ENCODE measurements around the gene WWC1.

Gene WWC1

DNA sequence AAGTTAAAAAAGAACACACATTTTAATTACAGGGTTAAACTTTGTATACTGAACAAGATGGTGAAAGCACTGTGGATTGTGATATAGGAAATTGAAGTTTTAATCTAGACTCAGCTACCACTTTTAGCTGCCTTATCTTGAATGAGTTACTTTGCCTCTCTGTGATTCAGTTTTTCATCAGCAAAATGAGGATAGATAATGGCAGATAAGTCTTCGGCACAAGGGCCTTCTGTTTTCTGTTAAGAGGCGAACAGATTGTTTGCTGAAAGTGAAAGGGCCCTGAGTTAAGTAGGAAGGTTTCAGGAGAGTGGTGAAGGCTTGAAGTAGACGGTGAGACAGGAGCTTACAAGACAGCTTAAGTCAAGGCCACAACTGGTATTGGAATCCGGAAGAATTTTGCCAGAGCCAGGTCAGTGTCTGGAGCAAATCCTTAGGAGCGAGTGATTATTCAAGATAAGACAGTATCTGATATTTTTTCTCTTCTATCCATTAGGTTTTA is 202.7 kb downstream of the WWC1 start:
- DNase-seq (ENCODE audit: low spot score): no peak

GRCh38 chr5:168502563-168503237 is 211.3 kb downstream of the WWC1 start:
- no peak for DNase-seq (ENCODE audit: low spot score)

DNA sequence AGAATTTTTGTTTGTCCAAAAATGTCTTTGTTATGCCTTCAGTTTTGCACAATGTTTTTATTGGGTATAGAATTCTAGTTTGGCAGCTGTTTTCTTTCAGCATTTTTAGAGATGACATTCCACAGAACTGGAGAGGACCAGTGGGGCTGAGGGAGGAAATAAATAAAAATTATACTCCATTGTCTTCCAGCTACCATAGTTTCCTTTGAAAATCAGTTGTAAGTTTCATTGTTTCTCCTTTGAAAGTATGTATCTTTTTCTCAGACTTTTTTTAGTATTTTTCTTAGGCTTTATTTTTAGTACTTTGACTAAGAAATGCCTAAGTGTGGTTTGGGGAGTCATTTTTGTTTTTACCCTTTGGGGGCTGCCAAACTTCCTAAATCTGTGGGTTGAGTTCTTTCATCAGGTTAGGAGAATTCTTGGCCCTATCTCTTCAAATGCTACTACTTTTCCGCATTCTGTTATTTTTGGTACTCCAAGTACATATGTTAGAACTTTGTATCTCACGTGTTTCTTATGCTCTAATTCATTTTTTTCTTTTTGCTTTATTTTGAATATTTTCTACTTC is 222.5 kb downstream of the WWC1 start:
- DNase-seq (ENCODE audit: low spot score): no peak
